T47D (cell line): ENCODE measurements around the gene APBA3.

Experiments used
- DNase-seq, 2 experiments: peaks; one replicate each; pipeline versions ENCODE4 v3.0.0 to v3.0.0-alpha.2; 2011 to 2012; ENCODE audit warnings: low read depth in 1 of 2, low spot score in 1 of 2
- JUND ChIP-seq: IDR thresholded peaks from 2 replicates; pipeline ENCODE4 v1.6.1; 2012; ENCODE audit warnings: low read depth
- in situ Hi-C: cut with HindIII; loops from 2 replicates; pipeline ENCODE4 v1.10.0; 2016; ENCODE audit warnings: low sequenced_read_pairs, low pct_unique_long_range_greater_than_20kb

Gene APBA3

DNA sequence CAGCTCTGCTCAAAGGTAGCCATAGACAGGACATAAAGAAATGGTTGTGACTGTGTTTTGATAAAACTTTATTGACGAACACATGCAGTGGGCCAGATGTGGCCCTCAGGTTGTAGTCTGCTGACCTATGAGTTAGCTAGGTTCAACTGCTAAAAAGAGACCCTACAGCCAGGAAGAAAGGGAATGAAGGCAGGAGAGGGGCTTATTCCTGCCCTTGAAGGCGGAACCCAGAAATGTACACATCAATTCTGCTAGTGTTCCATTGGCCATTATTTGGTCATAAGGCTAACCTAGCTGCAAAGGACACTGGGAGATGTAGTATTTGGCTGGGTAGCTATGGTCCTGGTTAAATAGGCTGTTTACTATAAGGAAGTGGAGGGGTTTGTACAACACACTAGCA, 18.0 kb downstream of the APBA3 start:
- no peak for DNase-seq
- TF ChIP-seq JUND: no peak
- in situ Hi-C loops: no loop called here

DNA sequence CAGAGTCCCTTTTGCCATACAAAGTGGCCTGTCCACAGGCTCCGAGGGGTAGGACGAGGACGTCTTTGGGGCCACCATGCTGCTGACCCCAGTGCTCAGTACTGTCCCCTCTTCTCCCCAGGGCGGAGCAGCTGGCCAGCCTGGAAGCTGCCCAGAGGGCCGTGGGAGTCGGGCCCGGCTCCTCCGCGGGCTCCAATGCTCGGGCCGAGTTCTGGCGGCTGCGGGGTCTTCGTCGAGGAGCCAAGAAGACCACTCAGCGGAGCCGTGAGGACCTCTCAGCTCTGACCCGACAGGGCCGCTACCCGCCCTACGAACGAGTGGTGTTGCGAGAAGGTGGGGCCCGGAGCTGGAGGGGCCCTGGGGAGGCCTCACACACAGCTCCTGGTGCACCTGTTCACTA, 21.1 kb downstream of the APBA3 start:
- in situ Hi-C loops: no loop called here
- TF ChIP-seq JUND: no peak
- no peak for DNase-seq

DNA sequence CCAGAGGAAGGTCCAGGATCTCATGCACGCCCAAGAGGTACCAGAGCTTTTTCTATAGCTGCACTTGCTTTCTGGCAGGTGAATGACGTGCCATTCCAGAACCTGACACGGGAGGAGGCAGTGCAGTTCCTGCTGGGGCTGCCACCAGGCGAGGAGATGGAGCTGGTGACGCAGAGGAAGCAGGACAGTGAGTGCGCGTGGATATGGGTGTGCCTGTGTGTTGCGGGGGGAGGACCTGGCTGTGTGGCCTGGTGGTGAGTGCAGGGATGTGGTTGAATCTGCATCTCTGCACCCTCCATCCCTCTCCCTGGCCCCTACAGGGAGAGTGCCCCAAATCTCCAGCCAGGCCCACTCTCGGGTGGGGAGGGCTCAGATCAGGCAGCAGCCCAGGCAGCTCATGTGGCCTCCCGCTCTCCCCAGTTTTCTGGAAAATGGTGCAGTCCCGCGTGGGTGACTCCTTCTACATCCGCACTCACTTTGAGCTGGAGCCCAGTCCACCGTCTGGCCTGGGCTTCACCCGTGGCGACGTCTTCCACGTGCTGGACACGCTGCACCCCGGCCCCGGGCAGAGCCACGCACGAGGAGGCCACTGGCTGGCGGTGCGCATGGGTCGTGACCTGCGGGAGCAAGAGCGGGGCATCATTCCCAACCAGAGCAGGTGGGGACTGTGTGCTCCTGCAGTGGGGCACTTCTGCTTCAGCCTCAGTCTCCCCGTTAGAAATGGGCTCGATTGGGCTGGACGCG, 22.8 kb downstream of the APBA3 start:
- in situ Hi-C loops: no loop called here
- no peak for TF ChIP-seq JUND
- no peak for DNase-seq

DNA sequence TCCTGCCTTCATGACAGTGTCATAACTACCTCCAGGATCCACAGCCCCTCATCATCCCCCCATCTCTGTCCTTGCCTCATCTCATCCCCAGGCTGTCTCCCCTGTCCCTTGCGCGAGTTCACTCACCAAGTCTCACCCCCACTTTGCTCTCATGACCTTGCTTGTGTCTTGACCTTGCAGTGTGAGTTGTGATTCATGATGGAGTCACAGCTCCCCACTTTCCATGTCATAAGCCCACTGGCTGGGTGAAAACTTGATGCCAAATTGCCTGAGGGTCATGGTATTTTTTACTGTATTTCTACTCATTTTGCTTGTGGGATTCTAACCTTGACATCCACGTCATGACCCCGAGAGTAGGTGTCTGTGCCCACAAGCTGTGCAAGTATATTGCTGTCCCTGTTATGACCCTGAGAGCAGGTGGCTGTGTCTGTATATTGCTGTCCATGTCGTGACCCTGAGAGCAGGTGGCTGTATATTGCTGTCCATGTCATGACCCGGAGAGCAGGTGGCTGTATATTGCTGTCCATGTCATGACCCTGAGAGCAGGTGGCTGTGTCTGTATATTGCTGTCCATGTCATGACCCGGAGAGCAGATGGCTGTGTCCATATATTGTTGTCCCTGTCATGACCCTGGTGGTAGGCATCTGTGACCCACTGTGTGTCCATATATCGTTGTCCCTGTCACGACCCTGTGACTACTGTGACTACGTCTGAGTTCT, 23.8 kb downstream of the APBA3 start:
- TF ChIP-seq JUND: no peak
- in situ Hi-C loops: no loop called here
- DNase-seq: no peak

DNA sequence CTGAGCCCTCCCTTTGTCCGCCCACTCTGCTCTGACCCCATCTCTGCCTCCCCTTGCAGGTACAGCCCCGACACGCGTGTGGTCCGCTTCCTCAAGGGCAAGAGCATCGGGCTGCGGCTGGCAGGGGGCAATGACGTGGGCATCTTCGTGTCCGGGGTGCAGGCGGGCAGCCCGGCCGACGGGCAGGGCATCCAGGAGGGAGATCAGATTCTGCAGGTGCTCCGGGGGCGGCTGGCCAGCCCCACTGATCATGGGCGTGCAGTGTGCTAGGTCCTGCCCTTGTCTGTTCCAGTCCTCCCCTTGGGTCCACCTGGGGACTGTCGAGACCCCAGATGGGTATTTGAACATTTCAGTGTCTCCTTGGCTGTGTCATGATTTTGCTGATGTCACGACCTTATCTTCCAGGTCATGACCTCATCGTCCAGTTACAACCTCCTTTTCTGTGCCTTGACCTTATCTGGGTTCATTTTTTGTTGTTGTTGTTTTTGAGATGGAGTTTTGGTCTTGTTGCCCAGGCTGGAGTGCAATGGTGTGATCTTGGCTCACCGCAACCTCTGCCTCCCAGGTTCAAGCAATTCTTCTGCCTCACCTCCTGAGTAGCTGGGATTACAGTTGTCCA, 25.3 kb downstream of the APBA3 start:
- TF ChIP-seq JUND: no peak
- in situ Hi-C loops: no loop called here
- no peak for DNase-seq

DNA sequence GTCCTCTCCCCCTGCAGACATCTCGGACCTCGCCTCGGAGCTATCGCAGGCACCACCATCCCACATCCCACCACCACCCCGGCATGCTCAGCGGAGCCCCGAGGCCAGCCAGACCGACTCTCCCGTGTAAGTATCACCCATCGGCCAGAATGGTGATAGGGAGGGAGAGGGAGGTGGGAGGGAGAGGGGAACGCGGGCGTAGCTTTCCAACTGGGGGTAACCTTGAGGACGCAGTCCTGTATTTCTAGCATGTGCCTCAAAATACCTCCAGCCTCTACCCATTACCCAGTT, 27.2 kb downstream of the APBA3 start:
- no peak for DNase-seq
- in situ Hi-C loops: no loop called here
- TF ChIP-seq JUND: no peak

DNA sequence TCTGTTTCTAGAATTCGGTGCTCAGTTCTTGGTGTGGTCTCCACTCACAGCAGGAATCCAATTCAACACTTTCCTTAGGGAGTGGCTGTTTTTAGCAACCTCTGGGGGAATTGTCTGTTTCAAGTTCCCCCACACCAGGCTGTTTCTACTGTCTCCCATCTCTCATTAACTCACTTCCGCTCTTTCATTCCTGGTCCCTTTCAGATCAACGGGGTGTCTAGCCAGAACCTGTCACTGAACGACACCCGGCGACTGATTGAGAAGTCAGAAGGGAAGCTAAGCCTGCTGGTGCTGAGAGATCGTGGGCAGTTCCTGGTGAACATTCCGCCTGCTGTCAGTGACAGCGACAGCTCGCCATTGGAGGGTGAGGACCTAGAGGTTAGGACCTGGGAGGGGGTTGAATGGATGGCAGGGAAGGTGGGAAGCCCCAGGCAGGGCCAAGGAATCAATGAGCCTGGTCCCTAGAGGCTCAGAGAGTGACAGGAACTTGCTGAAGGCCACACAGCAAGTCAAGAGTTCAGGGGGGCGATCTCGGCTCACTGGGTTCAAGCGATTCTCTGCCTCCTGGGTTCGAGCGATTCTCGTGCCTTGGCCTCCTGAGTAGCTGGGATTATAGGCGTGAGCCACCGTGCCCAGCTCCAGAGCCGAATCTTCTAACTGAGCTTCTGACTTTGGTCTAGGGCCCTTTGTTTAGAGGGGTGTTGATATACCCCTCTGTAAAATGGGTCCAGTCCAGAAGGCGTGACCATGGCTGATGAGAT, 27.8 kb downstream of the APBA3 start:
- TF ChIP-seq JUND: no peak
- in situ Hi-C loops: no loop called here
- no peak for DNase-seq

DNA sequence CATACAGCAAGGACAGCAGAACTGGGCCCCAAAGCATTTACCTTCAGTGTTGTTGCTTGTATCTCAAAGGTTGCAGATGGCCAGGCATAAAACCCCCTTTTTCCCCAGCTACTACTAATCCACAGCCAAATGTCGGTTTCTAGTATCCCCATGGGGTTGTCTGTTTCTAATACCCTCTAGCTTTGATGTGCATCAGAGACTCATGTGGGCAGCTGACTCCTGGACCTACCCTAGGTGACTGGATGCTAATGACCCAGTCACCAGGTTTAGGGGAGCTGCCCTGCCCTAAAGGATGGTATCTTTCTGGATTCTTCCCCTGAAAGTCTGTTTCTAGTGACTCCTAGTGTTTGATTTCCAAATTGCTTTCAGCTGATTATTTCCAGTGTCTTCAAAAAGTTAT, 29.4 kb downstream of the APBA3 start:
- no peak for TF ChIP-seq JUND
- in situ Hi-C loops: no loop called here
- no peak for DNase-seq

DNA sequence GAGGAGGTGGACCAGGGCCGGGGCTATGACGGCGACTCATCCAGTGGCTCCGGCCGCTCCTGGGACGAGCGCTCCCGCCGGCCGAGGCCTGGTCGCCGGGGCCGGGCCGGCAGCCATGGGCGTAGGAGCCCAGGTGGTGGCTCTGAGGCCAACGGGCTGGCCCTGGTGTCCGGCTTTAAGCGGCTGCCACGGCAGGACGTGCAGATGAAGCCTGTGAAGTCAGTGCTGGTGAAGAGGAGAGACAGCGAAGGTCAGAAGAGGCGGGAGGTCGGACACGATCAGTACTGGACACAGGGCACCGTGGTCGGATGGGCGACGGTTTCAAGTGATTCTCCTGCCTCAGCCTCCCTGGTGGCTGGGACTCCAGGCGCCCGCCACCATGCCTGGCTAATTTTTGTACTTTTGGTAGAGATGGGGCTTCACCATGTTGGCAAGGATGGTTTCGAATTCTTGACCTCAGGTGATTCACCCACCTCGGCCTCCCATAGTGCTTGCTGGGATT, 31.0 kb downstream of the APBA3 start:
- no peak for DNase-seq
- TF ChIP-seq JUND: no peak
- in situ Hi-C loops: no loop called here

DNA sequence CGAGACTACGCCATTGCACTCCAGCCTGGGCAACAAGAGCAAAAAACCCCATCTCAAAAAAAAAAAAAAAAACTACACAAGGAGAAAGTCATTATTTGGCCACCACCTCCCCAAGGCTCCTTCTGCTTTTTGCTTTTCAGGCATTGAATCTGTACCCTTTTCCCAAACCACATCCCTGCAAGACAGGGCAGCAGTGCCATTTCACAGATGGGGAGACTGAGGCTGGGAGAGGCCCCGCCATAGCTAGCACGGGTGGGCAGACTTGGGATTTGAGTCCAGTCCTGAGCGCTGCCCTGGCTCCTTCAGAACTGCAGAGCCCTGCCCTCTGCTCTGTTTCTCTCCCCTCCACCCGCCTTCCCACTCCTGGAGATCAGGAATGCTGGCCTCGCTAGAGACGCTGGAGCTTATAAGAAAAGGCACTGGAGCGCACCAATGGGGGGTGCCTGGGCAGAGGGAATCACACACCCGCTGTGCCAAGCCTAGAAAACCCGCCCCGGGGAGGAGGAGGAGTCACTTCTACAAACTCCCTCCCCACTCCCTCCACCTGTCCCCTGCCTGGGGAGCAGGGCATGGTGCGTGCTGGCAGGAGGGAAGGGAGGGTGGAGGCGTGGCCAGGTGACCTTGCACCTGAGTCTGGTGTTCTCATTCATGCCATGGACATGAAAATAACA, 35.7 kb downstream of the APBA3 start:
- in situ Hi-C loops: no loop called here
- peak; percentile 30 to 90 for DNase-seq
- TF ChIP-seq JUND: no peak

DNA sequence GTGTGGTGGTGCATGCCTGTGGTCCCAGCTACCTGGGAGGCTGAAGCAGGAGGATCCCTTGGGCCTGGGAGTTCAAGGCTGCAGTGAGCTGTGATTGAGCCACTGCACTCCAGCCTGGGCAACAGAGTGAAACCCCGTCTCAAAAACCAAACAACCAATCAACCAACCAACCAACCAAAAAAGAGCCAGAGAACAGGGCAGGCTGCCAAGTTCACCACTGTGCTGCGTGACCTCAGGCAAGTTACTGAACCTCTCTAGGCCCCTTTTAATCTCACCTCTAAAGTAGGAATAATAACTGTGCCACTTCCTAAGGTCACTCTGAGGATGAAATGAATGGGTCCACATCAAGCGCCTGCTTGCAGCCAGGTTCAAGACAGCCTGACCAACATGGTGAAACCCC, 36.4 kb downstream of the APBA3 start:
- in situ Hi-C loops: no loop called here
- TF ChIP-seq JUND: no peak
- no peak for DNase-seq

DNA sequence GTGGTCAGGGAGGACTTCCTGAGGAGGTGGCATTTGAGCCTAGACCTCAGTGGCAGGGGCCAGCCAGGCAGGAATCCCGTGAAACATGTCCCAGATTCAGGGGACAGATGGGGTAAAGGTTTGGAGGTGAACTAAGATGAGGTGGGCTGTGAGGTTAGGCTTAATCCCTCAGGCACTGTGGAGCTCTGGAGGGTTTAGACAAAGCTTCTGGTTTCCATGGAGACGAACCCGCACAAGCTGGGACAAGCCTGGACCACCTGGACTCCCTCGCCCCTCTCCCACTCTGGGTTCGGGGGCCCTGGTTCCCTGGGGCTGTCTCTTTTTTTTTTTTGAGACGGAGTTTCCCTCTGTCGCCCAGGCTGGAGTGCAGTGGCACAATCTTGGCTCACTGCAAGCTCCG, 37.6 kb downstream of the APBA3 start:
- DNase-seq: no peak
- in situ Hi-C loops: no loop called here
- no peak for TF ChIP-seq JUND

DNA sequence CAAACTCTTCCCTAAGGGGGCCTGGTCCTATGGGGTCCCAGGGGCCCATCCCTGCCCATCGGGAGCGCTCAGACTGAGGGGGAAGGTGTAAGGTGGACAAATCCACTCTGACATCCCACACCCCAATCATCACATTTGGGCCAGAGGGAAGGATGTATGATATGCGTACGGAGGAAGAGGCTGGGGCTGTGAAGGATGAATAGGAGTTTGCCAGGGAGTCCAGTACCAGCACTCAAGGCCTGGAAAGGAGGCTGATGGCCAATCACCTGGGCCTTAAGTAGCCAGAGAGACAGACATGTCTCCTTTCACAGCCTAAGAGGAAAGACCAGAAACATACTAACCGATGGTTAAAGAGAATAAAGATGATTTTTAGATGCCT, 38.4 kb downstream of the APBA3 start:
- no peak for DNase-seq
- in situ Hi-C loops: no loop called here
- no peak for TF ChIP-seq JUND
